K562 (cell line): ENCODE measurements around the gene COLEC12. TPM values are rescaled to one million over a fixed set of nuclear protein-coding genes. Genes with fewer than 3 reads are reported as not detected.

Source experiments
- ATAC-seq: fragments of 200-7000 bp; cut with Tn5 transposase; 3 replicates; pipeline ENCODE4 v1.9.1; 2020; ENCODE audit warnings: moderate library complexity
- BruUV-seq: library from RNA; stranded (reverse); fragments of 400-500 nt; replicated peaks from 2 replicates; lab custom pipeline; 2021; lab: Mats Ljungman, UMichigan
- CTCF ChIA-PET: fragments of 300-600 bp; formaldehyde crosslinking; extraction: SDS; loops from one replicate; lab custom pipeline; 2021; ENCODE audit warnings: low intra/inter-chr PET ratio; lab: Yijun Ruan, JAX
- POLR2A ChIA-PET: fragments of 300-600, 350-650 bp; sonication (Branson Sonifier 250); formaldehyde crosslinking; extraction: SDS; loops from one replicate; lab custom pipeline; 2021; ENCODE audit warnings: antibody characterized with exemption, inconsistent platforms; lab: Yijun Ruan, JAX
- DNase-seq, 4 experiments: peaks; one replicate each; pipeline versions ENCODE4 v3.0.0 to v3.0.0-alpha.2; 2011 to 2018; ENCODE audit warnings: low spot score in 3 of 4, mixed read lengths in 3 of 4; ENCODE audit errors: extremely low read depth in 1 of 4
- FAIRE-seq: peaks from 2 replicates; lab custom pipeline; 2011; peaks lifted over from hg19 to GRCh38; lab: Jason Lieb, UNC
- H2AFZ ChIP-seq: 2 replicates; pipeline ENCODE4 v1.6.0; 2011; ENCODE audit warnings: low read depth, low read length, control low read depth, inconsistent platforms
- H3K27ac ChIP-seq: fragments of 200-600 bp; 3 replicates; pipeline ENCODE4 v1.8.0; 2011; ENCODE audit warnings: low read depth, mild to moderate bottlenecking, control low read depth, inconsistent platforms, low read length, moderate library complexity, mixed read lengths; ENCODE audit errors: extremely low read depth
- H3K27me3 ChIP-seq, 2 experiments: fragments of 300-600 bp in 1 of 2; 2 replicates in 1 of 2; 3 replicates in 1 of 2; pipeline versions ENCODE4 v1.6.0 to v1.8.0; 2011; ENCODE audit warnings: inconsistent platforms in 2 of 2, low read length in 2 of 2, mild to moderate bottlenecking in 1 of 2, mixed read lengths in 1 of 2, moderate library complexity in 1 of 2; ENCODE audit not compliant: control insufficient read depth in 2 of 2, insufficient read depth in 2 of 2
- H3K36me3 ChIP-seq: fragments of 300-600 bp; 3 replicates; pipeline ENCODE4 v1.8.0; 2011; ENCODE audit warnings: mild to moderate bottlenecking, low read length, inconsistent platforms; ENCODE audit not compliant: control insufficient read depth, insufficient read depth
- H3K4me1 ChIP-seq, 2 experiments: fragments of 200-600 bp in 1 of 2; replicated peaks in 1 of 2; 2 replicates in 1 of 2; 3 replicates in 1 of 2; pipeline versions ENCODE4 v1.5.1 to v1.8.0; 2011; ENCODE audit warnings: inconsistent platforms in 2 of 2, low read length in 2 of 2, mild to moderate bottlenecking in 1 of 2, mixed read lengths in 1 of 2, moderate library complexity in 1 of 2; ENCODE audit not compliant: control insufficient read depth in 2 of 2, insufficient read depth in 2 of 2
- H3K4me2 ChIP-seq: 2 replicates; pipeline ENCODE4 v1.6.1; 2011; ENCODE audit warnings: low read length, control low read depth, inconsistent platforms, mixed read lengths; ENCODE audit not compliant: insufficient read depth
- H3K4me3 ChIP-seq: fragments of 200-600 bp; sonication (generic), shearing (Covaris generic); 2 replicates; pipeline ENCODE4 v1.5.1; 2016; ENCODE audit warnings: control low read depth, inconsistent platforms
- H3K79me2 ChIP-seq: fragments of 200-600 bp; 3 replicates; pipeline ENCODE4 v1.8.0; 2011; ENCODE audit warnings: low read length, inconsistent platforms; ENCODE audit not compliant: control insufficient read depth, insufficient read depth
- H3K9ac ChIP-seq, 2 experiments: 2 replicates each; pipeline versions ENCODE4 v1.6.0 to v1.6.1; 2011; ENCODE audit warnings: low read depth in 2 of 2, low read length in 2 of 2, control low read depth in 1 of 2, inconsistent platforms in 1 of 2, mild to moderate bottlenecking in 1 of 2, mixed read lengths in 1 of 2; ENCODE audit not compliant: insufficient read depth in 1 of 2
- H3K9me1 ChIP-seq: one replicate; pipeline ENCODE4 v1.6.0; 2011; ENCODE audit warnings: inconsistent platforms, mild to moderate bottlenecking, low read length, moderate library complexity; ENCODE audit not compliant: control insufficient read depth, insufficient read depth
- H3K9me3 ChIP-seq: replicated peaks from 2 replicates; pipeline ENCODE4 v1.5.1; 2011; ENCODE audit warnings: low read depth, low read length, inconsistent platforms; ENCODE audit not compliant: control insufficient read depth, insufficient read depth
- H4K20me1 ChIP-seq: replicated peaks from 2 replicates; pipeline ENCODE4 v1.6.1; 2011; ENCODE audit warnings: low read length, inconsistent platforms, mixed read lengths; ENCODE audit not compliant: control insufficient read depth, insufficient read depth
- BCL6 ChIP-seq: fragments of 250-450 bp; sonication (Bioruptor Pico); IDR thresholded peaks from 2 replicates; pipeline ENCODE4 v1.4.0; 2020
- ESRRB ChIP-seq: fragments of 250-450 bp; sonication (Bioruptor Pico); IDR thresholded peaks from 2 replicates; pipeline ENCODE4 v1.5.0; 2020; ENCODE audit warnings: mild to moderate bottlenecking, moderate library complexity, borderline replicate concordance
- HDAC1 ChIP-seq, 2 experiments: fragments of 450-650 bp; IDR thresholded peaks; 2 replicates each; pipeline ENCODE4 v1.6.1; 2016 to 2017; ENCODE audit warnings: inconsistent platforms in 1 of 2, mild to moderate bottlenecking in 1 of 2, moderate library complexity in 1 of 2
- HMGXB4 ChIP-seq: sonication (generic); formaldehyde crosslinking; IDR thresholded peaks from 2 replicates; pipeline ENCODE4 v1.8.1; 2023; ENCODE audit warnings: mild to moderate bottlenecking, missing genetic modification reagents
- HSF4 ChIP-seq: fragments of 250-450 bp; sonication (Bioruptor Pico); IDR thresholded peaks from 2 replicates; pipeline ENCODE4 v2.1.2; 2022; ENCODE audit warnings: mild to moderate bottlenecking, moderate library complexity, borderline replicate concordance
- IRF2 ChIP-seq: sonication (generic); formaldehyde crosslinking; IDR thresholded peaks from 2 replicates; pipeline ENCODE4 v1.8.1; 2022; ENCODE audit warnings: mild to moderate bottlenecking, missing genetic modification reagents
- NCOA6 ChIP-seq: fragments of 450-650 bp; IDR thresholded peaks from 2 replicates; pipeline ENCODE4 v1.6.1; 2017; ENCODE audit warnings: mild to moderate bottlenecking
- SIN3A ChIP-seq, 2 experiments: fragments of 150-350 bp in 1 of 2; IDR thresholded peaks; 2 replicates each; pipeline ENCODE4 v1.6.1; 2011 to 2016; ENCODE audit warnings: borderline replicate concordance in 2 of 2, low read depth in 2 of 2, low read length in 2 of 2, mild to moderate bottlenecking in 2 of 2, moderate library complexity in 2 of 2; ENCODE audit not compliant: control insufficient read depth in 1 of 2
- SRSF9 ChIP-seq: fragments of 200-400 bp; formaldehyde crosslinking; IDR thresholded peaks from 2 replicates; pipeline ENCODE4 v1.6.1; 2017; ENCODE audit warnings: low read depth, low read length, borderline replicate concordance
- U2AF1 ChIP-seq: fragments of 200-400 bp; formaldehyde crosslinking; optimal IDR thresholded peaks from 2 replicates; pipeline ENCODE3; 2017; ENCODE audit warnings: mild to moderate bottlenecking, low read depth, low read length, moderate library complexity
- ZBTB17 ChIP-seq: fragments of 450-650 bp; formaldehyde crosslinking; IDR thresholded peaks from 2 replicates; pipeline ENCODE4 v1.4.0; 2020; ENCODE audit warnings: mild to moderate bottlenecking
- ZNF253 ChIP-seq: fragments of 250-450 bp; sonication (Bioruptor Pico); conservative IDR thresholded peaks from 2 replicates; pipeline ENCODE4 v1.6.1; 2021; ENCODE audit warnings: mild to moderate bottlenecking
- ZNF408 ChIP-seq: fragments of 250-450 bp; sonication (Bioruptor Pico); IDR thresholded peaks from 2 replicates; pipeline ENCODE4 v1.4.0; 2020; ENCODE audit warnings: low read depth, mild to moderate bottlenecking, moderate library complexity
- ZNF717 ChIP-seq: fragments of 250-450 bp; sonication (Bioruptor Pico); IDR thresholded peaks from 2 replicates; pipeline ENCODE4 v1.5.0; 2021
- WGBS: fragments of 100-300 bp; shearing (Covaris generic); methylation state at CpG from one replicate; pipeline ENCODE4 v1.1.6; 2016; ENCODE audit warnings: low coverage, mixed read lengths; ENCODE audit not compliant: insufficient coverage; ENCODE audit errors: missing lambda C conversion rate; 5-methylcytosine and 5-hydroxymethylcytosine counted together
- in situ Hi-C: fragments of 300-500 bp; cut with MboI; formaldehyde crosslinking; loops from 4 replicates; pipeline ENCODE4 v1.15.0; 2018; ENCODE audit warnings: inconsistent platforms, mixed read lengths
- intact Hi-C: fragments of 100-400 bp; cut with micrococcal nuclease; formaldehyde crosslinking; loops from 2 replicates; pipeline ENCODE4 v1.14.2; 2022
- polyA plus RNA-seq, 8 experiments: library from polyadenylated mRNA; depleted of rRNA in 4 of 8; stranded (reverse) in 5 of 8; unstranded in 3 of 8; fragments of >200 nt; fragmentation: Nextera tagmentation in 2 of 8; fragmentation: Illumina TruSeq in 1 of 8; extraction: Ambion mirVana in 2 of 8; extraction: Trizol in 1 of 8; gene quantifications; 2 replicates each; pipeline versions ENCODE4 v1.2.1 to v1.2.3, GENCODE V29; 2011 to 2014; ENCODE audit warnings: inconsistent platforms in 1 of 8, missing spikeins in 1 of 8
- total RNA-seq, 7 experiments: library from RNA; depleted of rRNA in 6 of 7; stranded (reverse); fragments of >200 nt in 6 of 7; fragmentation: Illumina TruSeq in 2 of 7; extraction: Trizol in 2 of 7; gene quantifications; 2 replicates each; pipeline versions ENCODE4 v1.2.1 to v1.2.3, GENCODE V29; 2011 to 2021; ENCODE audit warnings: low replicate concordance in 1 of 7

The COLEC12 gene
- total and polyA plus RNA-seq, 9 of the 15 experiments (the other 6 are each of a cell fraction or from before 2014, with no cell fraction given), result 0.04 TPM; not detected in 8

GRCh38 chr18:499776-500631, 497 bp downstream of the COLEC12 start:
- no peak overlapping the region for H3K9ac ChIP-seq
- H3K27ac ChIP-seq, result no peak overlapping the region
- H3K9me3 ChIP-seq, result no peaks in the 10 kb centered on the region
- H4K20me1 ChIP-seq, result no peaks in the 10 kb centered on the region
- intact Hi-C loops, result loop anchor here (5.0 to 10.0 kb wide), 3 partner anchors 102 to 335 kb away; no protein-coding TSS in a partner anchor
- H3K9me1 ChIP-seq, result no peaks in the 10 kb centered on the region
- no peak overlapping the region for H2AFZ ChIP-seq
- no peak overlapping the region for H3K4me3 ChIP-seq
- H3K36me3 ChIP-seq, result no peaks in the 10 kb centered on the region
- DNase-seq (no peak), ATAC-seq (no peak), FAIRE-seq (no peak)
- in situ Hi-C loops, result no loop called here
- ChIA-PET POLR2A (no interaction called here), CTCF (interaction anchor here (0.8 kb wide), 1 partner anchor 115 kb away, joined by 3 read pairs; no protein-coding TSS in a partner anchor)
- 39% methylated on average over 77 of the region's 93 CpGs for WGBS
- H3K4me2 ChIP-seq, result no peak overlapping the region
- no TSS peak for BruUV-seq
- H3K4me1 ChIP-seq, result peaks cover 0 to 18% of the 10 kb centered on the region in 2 experiments; a peak in 2 of 5 replicates
- H3K79me2 ChIP-seq, result no peaks in the 10 kb centered on the region
- H3K27me3 ChIP-seq, result peaks cover 33 to 39% of the 10 kb centered on the region in 2 experiments
- no peak for TF ChIP-seq SIN3A (IDR thresholded peaks at IDR 0.05; ENCODE audit: borderline replicate concordance in 2 of 2, control insufficient read depth in 1 of 2, low read depth in 2 of 2, low read length in 2 of 2)
- no peak for TF ChIP-seq U2AF1
- no peak for TF ChIP-seq HSF4 (CRISPR knock-in tag)
- TF ChIP-seq NCOA6, result no peak
- TF ChIP-seq IRF2 (CRISPR knock-in tag), result no peak
- no peak for TF ChIP-seq ZNF253
- TF ChIP-seq HDAC1 (IDR thresholded peaks at IDR 0.05), result no peak
- no peak for TF ChIP-seq ZNF717 (CRISPR knock-in tag)
- no peak for TF ChIP-seq HMGXB4
- TF ChIP-seq ESRRB (CRISPR knock-in tag), result no peak
- TF ChIP-seq ZNF408 (CRISPR knock-in tag), result no peak
- no peak for TF ChIP-seq ZBTB17 (CRISPR knock-in tag)
- no peak for TF ChIP-seq SRSF9
- TF ChIP-seq BCL6 (CRISPR knock-in tag), result no peak
